ELF-1 (cell line): Measurements from ENCODE around the gene BANF2.
"Not testable (repeated sequence)": the region's sequence is repeated elsewhere in the genome, so short reads cannot be mapped to it uniquely, and the experiment has no call there.

Experiments used
- DNase-seq: peaks from one replicate; pipeline ENCODE4 v3.0.0-alpha.2; 2016; ENCODE audit warnings: low read depth, low spot score

BANF2 gene

DNA sequence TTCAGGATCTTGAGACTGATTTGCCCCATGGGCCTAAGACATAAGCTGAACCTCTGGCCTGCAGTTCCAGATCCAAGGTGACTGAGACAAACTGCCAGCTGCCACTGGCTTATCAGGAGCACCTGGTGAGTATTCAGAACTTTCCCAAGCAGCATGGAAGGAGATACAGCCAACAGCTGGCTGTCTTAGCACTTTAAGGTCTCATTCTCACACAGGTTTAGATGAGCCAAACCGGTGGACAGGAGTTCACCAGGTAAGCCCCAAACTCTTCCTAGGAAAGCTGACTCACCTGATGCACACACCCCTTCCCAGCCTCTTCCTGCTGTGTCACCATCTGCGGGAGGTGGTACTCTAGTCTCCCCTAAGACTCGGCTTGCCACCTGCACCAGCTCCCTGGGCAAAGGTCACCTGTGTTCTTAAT is at the start of gene BANF2:
Gene BANF2 (plus strand): TSS at position 36 of the 421 bp plus-strand sequence. CDS start 25,060 bp downstream, outside the sequence.
- DNase-seq = no peak

GRCh38 chr20:17650301-17651128 is 49.3 kb upstream of the BANF2 start:
- DNase-seq = no peak

DNA sequence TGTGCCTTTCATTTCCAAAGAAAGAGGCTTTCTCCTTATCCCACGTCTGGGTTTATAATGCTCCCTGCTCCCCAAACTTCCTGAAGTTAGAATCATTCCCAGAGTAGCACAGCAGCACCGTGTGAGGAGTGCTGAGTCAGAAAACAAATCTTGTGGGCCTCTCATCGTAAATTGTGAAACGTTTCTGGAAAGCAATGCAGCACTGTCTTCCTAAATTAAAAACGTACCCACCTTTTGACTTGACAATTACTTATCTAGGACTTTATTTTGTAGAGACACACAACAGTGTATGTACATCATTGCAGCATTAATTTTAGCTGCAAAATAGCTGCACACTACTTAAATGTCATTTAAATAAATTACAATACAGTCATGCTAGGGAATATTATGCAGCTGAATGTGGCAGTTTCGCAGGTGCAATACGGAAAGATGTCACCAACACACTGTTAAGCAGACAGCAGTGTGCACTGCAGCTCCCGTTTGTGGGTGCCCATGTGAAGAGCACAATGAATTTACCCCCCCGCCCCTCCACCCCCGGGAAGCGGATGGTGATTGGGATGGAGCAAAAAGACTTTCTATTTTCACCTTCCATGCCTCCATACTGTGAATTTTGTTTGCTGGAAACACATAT is 48.5 kb upstream of the BANF2 start:
- DNase-seq = no peak

DNA sequence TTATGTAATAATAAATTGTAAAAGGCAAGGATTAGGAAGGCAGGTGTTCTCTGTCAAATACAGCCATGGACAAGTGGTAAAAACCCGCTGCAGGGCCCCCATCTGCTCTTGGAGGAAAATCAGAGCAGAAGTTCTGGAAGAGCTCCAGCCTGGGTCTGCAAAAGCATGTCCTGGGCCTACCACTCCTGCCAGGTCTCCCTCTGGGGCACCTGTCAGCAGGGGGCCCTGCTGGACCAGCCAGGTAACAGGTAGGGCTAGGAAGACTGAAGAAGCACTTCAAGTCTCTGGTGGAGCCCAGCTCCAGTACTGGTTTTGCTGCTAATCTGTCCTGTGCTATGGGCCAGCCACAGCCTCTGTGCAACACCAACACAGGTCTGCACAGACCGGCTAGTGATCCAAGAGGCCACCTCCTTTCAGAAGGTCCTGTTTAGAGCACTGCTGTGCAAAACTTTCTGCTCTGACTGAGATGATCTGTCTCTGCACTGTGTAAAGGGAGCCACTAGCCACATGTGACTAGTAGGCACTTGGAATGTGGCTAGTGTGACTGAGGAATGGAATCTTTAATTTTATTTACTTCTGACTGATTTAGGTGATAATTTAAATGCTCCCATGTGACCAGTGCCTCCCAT is 47.9 kb upstream of the BANF2 start:
- DNase-seq = no peak

DNA sequence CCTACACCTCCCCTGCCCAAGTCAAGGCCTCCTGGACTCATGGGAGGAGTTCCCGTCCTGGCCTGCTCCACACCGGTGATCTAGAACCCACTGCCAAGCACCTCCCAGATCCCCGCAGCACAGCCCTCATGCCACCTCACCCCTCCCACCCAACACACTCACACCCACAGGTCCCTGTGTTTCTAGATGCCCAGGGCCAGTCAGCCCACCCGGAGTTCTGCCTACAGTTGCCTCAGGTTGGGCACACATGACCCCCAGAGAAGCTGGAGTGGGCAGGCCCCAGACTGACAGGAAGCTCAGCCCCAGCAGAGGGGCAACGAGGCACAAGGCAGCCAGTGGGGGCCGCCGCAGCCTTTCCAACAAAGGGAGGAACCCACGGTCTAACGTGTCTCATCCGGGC is 47.4 kb upstream of the BANF2 start:
- DNase-seq = no peak

- DNase-seq = no peak
Measured at GRCh38 chr20:17653835-17654648, 45.7 kb upstream of the BANF2 start.

DNA sequence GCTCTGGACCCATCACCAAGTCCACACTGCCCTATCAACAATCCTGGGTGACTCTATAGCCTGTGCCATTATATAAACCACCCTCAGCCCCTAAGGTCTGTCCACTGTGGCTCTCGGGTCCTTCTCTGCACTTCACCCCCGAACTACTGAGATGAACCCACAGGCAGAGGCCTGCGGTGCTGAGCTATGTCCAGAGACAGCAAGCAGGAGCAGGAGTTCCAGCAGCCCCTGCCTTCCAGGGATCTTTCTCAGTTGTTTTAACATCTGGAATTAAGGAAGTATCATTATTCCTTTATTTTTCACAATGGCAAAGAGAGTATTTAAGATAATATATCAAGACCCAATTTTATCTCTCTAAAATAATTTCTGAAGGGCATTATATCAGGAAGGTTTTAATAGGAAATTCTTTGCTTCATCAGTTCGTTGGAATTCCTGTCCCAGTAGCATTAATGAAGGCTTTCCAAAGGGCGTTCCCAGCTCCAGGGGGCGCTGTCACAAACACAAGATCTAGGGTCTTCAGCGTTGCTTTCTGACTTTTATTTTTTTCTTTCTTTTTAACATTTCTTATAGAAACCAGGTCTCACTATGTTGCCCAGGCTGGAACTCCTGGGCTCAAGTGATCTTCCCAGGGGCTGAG is 45.0 kb upstream of the BANF2 start:
- peak; percentile 66 for DNase-seq

DNA sequence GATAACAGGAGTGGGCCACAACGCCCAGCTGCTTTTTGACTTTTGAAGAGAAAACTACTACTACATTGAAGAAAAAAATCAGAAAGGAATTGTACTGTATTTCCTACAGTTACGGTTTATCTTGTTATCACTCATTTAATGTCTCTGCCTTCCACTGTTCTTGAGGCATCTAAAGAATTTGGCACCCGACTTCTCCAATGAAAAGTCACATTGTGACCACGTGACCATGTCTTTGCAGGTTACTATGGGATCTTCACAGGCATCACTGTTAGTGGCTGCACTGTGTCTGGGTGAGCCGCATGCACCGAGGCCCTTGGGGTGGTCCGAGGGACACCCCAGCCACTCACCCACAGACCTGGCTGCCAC is 44.5 kb upstream of the BANF2 start:
- peak; percentile 53 for DNase-seq

GRCh38 chr20:17655865-17656479 is 43.8 kb upstream of the BANF2 start:
- peak; percentile 51 for DNase-seq

DNA sequence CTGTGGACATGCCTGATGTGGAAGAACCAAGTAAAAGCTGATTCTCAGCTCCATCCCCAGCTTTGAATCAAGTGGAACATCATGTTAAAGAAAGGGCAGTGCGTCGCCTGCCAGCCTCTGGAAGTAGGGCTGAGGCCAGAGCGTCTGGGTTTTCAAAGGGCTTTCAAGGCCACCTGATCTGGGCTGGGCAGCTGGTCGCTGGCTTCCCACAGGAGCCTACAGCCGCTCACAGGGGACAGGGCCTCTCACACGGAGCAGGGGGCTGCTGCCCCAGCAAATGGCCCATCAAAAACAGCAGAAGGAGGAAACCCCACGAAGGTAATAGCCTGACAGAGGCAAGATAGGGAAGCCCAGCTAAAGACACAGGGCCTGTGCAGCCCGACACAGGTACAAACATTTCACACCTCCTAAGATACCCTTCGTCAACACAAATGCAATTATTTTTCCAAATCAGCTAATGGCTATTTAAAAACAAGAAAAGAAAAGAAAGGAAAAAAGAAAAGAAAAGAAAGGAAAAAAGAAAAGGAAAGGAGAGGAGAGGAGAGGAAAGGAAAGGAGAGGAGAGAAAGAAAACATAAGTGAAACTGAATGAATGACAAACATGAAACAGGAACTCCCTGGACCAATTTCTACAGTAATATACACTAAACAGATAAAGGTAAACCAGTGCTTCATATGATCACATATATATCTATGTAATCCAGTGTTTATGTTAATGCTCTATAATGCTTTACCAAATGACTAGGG is 42.5 kb upstream of the BANF2 start:
- no peak for DNase-seq

DNA sequence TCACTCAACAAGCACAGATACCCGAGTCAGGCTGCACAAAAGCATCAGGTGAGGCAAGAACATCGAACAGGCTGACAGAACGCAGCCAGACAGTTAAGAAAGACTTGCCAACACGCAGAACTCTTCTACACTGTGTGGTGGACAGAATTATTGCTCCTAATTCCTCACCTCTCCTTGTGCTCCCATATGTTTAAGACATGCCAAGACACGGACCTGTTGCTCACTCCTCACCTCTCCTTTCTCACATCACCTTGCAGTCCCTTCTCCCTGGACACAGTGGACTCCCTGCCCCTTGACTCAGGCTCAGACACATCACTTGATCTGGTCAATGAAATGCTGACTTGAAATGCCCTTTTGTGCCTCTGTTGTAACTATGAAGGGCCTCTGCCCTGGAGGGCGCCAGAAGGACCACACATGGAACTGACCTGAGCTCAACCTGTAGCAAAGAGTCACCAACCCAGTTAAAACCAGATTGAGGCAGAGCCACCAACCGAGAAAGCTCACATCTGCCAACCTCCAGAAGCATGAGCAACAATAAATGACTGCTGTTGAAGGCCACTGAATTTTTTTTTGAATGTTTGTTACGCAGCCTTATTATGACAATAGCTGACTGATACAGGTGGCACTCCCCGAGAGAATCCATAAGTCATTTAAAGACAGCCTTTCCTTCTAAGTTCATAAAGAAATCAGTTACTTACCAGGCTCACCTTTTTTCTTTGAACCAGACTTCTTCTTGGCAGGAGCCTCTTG is 41.7 kb upstream of the BANF2 start:
- no peak for DNase-seq

- no peak for DNase-seq
Measured at GRCh38 chr20:17658648-17658993, 41.1 kb upstream of the BANF2 start.

DNA sequence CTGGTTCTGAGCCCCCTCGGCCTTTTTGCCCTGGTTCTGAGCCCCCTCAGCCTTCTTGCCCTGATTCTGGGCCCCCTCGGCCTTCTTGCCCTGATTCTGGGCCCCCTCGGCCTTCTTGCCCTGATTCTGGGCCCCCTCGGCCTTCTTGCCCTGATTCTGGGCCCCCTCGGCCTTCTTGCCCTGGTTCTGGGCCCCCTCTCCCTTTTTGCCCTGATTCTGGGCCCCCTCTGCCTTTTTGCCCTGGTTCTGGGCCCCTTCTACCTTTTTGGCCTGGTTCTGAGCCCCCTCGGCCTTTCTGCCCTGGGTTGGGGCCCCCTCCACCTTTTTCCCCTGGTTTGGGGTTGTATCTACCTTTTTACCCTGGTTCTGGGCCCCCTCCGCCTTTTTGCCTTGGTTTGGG is 40.4 kb upstream of the BANF2 start:
- DNase-seq = not testable (repeated sequence)

GRCh38 chr20:17659801-17660200 is 40.0 kb upstream of the BANF2 start:
- DNase-seq = no peak

DNA sequence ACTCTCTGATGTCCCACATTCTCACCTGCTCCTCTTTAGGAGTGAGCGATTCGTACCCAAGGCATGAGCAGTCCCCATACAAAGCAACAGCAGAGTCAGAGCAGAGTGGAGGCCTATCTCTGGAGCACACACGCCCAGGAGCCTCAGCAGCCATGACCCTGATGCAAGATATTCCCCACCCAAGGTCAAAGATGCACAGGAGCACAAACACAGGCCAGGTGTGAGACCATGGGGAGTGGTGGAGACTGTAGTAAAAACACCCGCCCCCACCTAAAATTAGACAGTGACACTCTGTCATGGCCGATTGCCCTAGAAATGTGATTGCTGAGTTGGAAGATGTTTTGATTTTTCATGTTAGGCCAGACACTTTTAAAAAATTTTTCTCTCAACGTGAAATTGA is 39.1 kb upstream of the BANF2 start:
- DNase-seq = no peak

DNA sequence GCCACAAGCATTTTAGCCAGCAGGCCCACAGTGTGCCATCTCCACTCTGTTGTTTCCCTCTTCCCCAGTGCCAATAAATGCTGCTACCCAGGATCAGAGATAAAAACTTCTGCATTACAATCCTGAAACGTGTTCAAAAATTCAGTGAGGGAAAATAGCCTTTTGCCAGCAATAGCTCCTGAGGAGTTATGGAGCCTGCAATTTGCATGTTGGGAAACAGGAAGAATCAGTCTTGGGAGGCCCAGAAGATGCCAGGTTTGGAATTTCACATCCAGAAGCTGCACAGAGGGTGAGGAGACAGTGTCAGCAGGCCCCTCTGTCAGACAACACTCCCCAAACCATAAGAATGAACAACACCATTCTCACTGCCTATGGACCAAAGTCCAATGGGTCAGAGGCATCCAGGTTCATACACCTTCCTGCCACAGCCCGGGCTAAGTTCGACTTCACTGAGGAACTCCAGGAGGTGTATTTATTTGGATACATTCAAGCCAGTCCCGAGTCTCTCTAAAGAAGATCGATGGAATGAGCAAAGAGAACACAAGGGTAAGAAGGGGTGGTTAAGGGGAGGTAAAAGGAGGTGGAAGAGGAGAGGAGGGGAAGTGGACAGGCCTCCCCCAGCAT is 38.5 kb upstream of the BANF2 start:
- DNase-seq = no peak

DNA sequence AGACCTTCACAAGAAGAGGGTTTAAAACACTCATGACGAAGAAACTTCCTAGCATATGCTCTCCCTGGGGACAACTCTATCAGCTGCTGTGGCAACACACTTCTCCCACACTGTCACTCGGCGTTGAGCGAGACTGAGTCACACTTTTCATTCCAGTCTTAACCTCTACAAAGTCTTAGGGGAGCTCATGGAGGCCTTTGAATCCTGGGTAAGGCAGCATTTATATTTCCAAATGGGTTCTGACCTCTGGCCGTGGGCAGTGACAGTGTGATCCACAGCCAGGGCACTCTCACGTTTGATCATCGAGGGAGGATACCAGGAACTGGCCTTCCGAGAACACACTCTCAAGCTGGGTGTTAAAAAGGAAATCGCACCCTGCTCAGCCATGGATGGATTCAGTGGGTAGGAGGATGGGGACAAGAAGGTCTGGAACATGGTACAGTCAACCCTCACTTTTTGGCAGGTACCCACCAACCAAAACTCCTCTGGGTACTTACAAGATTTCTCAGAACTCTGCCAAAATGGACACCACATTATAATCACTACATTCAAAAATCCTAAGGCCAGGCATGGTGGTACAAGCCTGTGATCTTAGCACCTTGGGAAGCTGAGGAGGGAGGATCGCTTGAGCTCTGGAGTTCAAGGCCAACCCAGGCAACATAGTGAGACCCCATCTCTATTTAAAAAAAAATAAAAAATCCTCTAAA is 37.3 kb upstream of the BANF2 start:
- no peak for DNase-seq

DNA sequence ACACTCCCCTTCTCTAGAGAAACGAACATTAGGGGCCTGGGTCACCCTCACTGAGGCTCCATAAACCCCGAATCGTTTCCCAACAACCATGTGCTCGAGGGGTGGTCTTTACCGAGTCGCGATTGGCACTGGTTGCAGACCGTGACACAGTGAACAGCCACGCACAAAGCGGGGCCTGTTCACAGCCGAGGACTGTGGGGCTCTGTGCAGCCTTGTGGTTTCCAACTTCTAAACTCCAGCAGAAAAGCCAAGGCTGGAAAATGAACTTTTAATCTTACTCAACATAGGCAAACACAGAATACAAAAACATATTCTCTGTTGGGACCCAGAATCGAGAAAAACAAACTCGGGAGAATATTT is 36.7 kb upstream of the BANF2 start:
- no peak for DNase-seq

GRCh38 chr20:17663486-17663885 is 36.3 kb upstream of the BANF2 start:
- DNase-seq = no peak
